ENCODE measurements around the gene ALKBH5.

ALKBH5 gene

DNA sequence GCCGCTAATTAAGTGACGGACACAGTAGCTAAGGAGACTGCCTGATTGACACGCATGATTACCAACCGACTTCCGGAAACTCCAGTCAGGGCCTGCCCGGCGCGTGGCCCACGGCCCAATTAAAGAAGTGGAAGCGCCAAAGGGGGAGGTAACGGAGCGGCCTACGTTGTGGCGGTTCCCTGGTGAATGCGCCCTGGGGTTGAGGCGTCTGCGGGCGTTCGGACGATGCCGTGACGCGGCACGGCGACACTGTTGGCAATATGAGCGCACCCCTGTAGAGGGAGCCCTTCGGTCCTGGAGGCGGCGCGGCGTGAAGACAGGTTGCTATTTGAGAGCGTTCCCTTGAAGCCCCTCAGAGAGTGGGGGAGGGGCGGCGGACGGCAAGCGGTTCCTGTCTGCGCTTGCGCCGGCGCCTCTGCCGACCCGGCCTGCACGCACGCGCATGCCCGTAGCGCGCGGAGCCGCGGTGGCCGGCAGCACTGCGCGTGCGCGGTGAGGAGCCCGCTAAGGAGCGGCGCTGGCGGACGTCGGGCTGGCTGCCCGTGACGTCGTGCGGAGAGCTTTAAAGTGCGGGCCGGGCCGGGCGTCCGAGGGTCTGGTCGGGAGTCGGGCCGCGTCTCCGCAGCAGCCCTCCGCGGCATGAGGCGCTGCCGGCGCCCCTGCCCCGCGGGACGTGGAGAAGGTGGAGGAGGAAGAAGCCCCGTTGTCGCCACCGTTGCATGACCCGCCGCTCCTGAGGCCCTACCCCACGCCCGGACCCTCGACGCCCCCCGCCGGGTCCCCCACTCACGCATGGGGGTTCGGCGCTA lies at the start of gene ALKBH5:
Gene ALKBH5, plus strand, starts transcription at position 495 of the 809 bp plus-strand sequence. CDS start 416 bp downstream, outside the sequence.
- DNase-seq (ENCODE audit: low read depth) = peak; percentile 99
- TF ChIP-seq, protein P1, sequence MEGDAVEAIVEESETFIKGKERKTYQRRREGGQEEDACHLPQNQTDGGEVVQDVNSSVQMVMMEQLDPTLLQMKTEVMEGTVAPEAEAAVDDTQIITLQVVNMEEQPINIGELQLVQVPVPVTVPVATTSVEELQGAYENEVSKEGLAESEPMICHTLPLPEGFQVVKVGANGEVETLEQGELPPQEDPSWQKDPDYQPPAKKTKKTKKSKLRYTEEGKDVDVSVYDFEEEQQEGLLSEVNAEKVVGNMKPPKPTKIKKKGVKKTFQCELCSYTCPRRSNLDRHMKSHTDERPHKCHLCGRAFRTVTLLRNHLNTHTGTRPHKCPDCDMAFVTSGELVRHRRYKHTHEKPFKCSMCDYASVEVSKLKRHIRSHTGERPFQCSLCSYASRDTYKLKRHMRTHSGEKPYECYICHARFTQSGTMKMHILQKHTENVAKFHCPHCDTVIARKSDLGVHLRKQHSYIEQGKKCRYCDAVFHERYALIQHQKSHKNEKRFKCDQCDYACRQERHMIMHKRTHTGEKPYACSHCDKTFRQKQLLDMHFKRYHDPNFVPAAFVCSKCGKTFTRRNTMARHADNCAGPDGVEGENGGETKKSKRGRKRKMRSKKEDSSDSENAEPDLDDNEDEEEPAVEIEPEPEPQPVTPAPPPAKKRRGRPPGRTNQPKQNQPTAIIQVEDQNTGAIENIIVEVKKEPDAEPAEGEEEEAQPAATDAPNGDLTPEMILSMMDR (conservative IDR thresholded peaks at IDR 0.05; ENCODE audit: low read depth, low read length) = peak; percentile 39
- peak within 1 kb of the TSS; percentile 70 for H3K4me3 ChIP-seq (ENCODE audit: low read length)

DNA sequence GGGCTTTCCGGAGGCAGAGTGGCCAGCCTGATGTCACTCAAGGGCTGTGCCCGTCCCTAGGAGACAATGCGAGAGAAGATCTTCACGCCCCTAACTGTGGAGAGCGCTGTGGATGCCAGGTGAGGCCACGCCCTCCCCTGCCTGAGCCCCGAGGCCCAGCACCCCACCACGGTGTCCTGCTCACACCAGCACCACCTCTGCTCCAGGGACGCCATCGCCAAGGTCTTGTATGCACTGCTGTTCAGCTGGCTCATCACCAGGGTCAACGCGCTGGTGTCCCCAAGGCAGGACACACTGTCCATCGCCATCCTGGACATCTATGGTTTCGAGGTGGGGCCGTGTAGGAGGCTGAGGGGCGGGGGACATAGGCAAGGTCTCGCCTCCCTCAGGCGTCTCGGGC lies 47.3 kb upstream of the ALKBH5 start:
- H3K4me3 ChIP-seq (ENCODE audit: low read length) = no peak overlapping the region
- TF ChIP-seq, protein P1 (conservative IDR thresholded peaks at IDR 0.05; ENCODE audit: low read depth, low read length) = no peak
- DNase-seq (ENCODE audit: low read depth) = no peak

DNA sequence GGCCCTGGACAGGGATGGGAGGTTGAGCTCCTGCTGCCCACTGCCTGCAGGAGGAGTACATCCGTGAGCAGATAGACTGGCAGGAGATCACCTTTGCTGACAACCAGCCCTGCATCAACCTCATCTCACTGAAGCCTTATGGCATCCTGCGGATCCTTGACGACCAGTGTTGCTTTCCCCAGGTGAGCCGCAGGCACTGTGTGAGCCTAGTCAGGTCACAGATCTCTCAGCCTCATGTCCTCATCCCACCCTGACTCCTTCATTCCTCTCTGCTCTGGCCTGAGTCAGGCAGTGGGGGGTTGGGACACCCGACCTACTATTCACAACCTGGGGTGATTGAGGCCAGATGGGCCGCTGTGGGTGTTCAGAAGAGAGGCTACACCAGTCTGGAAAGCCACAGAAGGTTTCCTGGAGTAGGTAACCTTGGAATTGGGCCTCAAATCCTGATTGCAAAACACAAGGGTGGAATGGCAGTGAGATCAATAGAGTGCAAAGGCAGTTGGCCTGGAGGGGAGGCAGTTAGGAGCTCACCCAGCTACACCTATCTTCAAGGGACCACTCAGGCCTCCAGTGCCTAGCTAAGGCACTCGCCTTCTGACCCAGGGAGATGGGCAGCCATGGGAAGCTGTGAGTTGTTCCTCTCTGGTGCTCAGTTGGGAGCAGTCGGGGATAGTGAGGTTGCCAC lies 45.4 kb upstream of the ALKBH5 start:
- TF ChIP-seq, protein P1 (conservative IDR thresholded peaks at IDR 0.05; ENCODE audit: low read depth, low read length) = no peak
- H3K4me3 ChIP-seq (ENCODE audit: low read length) = no peak overlapping the region
- DNase-seq (ENCODE audit: low read depth) = no peak

DNA sequence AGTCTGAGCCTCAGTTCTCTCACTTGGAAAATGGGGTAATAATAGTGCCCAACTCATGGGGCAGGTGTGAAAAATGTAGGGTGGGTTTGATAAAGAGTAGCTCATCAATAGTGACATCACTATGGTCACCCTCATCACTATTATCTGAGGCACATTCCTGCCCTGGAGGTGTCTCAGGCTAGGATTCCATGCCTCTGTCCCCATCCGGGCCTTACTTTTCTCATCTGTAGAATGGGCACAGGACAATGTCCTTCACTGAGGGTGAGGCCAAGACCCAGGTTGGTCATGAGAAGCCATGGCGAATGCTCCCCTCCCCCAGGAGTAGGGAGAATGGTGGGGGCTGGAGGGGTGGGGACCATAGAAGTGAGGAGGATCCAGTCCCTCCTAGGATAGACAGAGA lies 44.5 kb upstream of the ALKBH5 start:
- no peak overlapping the region for H3K4me3 ChIP-seq (ENCODE audit: low read length)
- TF ChIP-seq, protein P1 (conservative IDR thresholded peaks at IDR 0.05; ENCODE audit: low read depth, low read length) = no peak
- DNase-seq (ENCODE audit: low read depth) = no peak

DNA sequence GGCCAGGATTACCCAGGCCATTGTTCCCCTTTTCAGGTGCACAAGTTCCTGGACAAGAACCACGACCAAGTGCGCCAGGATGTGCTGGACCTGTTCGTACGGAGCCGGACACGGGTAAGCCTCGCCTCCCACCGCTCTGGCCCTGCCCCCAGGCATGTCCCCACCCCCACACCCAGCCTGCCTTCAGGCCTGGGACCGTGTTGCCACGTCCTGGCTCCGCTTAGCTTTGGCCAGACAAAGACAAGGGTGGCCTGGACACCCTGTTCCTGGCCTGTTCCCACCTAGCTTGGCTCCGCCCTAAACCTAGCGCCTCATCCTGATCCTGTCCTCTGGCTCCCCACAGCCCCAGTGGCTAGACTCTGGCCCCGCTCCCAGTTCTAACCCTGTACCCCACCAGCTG lies 44.1 kb upstream of the ALKBH5 start:
- no peak overlapping the region for H3K4me3 ChIP-seq (ENCODE audit: low read length)
- TF ChIP-seq, protein P1 (conservative IDR thresholded peaks at IDR 0.05; ENCODE audit: low read depth, low read length) = no peak
- no peak for DNase-seq (ENCODE audit: low read depth)

DNA sequence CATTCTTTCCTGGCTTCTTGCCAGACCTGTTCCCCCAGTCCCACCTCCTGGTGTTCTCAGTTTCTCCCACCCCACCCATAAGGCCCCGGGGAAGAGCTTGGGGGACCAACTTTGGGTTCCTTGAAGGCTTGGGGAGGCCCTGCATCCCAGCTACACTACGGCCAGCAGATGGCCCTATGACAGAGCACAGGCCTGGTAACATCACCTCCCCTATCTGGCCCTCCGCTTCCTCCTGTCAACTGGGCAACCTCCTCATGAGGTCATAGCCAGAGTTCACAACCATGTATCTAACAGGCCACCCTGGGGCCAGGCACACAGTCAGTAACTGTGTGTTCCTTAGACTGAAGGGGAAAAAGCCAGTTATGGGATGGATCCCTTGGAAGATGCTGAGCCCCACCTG lies 43.7 kb upstream of the ALKBH5 start:
- DNase-seq (ENCODE audit: low read depth) = no peak
- no peak overlapping the region for H3K4me3 ChIP-seq (ENCODE audit: low read length)
- TF ChIP-seq, protein P1 (conservative IDR thresholded peaks at IDR 0.05; ENCODE audit: low read depth, low read length) = peak; percentile 43
